CD4-positive, alpha-beta T cell treated with Interleukin-15 for 4 hours (primary cell): ENCODE results near the gene SLC25A33.
A peak's percentile ranks its signal among the peaks of the same experiment; 100 is the strongest.

Experiments
- DNase-seq: peaks from one replicate; pipeline ENCODE4 v3.0.0-alpha.2; 2020; ENCODE audit warnings: low spot score

The SLC25A33 gene

DNA sequence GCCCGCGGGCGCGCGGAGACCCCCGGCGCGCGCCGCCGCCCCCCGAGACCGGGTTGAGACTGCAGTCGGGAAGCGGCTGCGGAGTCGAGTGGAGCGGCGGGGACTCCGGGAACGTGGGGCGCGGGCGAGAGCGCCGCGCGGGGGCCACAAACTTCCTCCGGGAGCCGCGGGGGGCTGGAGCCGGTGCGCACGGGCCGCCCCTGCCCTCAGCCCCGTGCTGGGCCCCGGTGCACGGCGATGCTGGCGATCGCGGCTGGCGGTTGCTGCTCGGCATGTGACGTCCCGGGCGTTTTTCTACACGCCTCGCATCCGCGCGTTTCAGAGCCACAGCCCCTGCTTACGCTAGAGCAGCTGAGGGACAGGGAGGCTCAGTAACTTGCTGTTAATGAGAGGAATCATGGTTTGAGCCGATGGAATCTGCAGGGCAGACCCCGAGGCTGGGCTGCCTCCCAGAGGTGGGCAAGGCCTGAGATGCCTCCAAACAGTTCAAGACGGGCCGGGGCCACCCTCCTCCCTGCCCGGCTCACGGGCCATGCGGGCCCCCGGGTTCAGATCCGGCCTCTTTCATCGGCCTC, 50.0 kb downstream of the SLC25A33 start:
- DNase-seq: peak; percentile 28

DNA sequence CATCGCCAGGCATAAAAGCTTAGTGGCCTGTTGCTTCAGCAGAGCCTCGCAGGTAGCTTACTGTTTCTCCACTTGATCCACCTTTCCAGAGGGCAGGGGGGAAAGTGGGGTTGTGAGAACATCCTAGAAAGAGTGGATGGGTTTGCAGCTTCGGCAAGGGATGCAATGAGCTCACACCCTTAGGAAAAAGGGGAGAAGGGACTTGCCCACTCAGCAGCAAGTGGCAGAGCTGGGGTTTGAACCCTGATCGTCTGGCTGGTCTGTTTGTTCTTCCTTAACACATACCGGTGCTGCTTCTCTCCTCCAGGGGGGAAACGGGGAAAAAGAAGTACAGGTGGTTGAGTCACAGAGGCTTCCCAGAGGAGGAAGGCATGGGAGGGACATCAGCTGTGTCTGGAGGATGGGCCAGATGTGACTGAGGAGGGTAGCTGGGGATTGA, 50.5 kb downstream of the SLC25A33 start:
- DNase-seq: no peak

DNA sequence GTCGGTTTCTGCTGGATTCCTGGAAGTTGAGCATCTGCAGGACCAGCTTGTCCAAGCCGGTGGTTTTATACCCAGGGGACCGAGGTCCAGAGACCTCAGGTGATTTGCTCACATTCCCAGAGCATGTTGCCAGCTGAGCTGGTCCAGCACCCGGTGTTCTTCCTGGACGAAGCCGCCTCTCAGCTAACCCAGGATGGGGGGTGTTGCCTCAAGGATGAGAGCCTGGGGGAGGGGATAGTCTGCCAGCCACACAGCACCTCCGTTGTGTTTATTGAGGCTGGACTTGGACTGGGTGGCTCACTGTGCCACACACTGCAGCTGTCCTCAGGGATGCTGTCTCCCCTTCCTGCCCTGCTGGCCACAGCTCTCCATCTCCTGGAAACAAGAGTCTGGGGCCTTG, 50.9 kb downstream of the SLC25A33 start:
- no peak for DNase-seq

DNA sequence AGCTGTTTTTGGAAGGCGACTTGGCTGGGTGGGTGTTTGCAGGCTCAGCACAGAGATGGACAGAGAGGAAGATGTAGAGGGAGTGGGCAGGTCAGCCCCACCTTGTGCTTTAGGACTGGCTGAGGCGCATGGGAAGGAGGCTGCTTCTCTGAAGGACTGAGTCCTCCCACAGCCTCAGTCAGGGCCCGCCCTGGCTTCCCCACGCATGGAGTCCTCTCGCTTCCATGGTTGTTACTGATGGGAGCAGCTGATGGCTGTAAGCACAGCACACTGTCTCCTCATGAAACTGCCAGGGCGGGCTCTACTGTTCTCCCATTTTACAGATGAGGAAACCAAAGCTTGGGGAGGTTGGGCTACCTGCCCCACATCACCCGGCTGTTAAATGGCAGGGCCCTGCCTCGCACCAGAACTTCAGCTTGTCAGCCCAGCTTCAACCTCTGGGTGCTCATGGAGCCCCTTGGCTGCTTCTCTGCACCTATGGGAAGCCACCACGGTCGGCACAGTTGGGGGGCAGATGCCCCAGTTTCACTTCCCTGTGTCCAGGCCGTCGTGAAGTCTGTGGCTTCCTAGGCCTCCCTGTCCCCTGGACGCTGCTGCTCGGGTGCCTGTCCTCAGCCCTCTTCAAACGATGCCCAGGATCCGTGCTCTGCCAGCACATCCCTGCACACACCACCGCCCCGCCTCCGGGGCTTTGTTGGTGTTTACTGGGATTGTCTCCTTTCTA, 51.8 kb downstream of the SLC25A33 start:
- DNase-seq: no peak

DNA sequence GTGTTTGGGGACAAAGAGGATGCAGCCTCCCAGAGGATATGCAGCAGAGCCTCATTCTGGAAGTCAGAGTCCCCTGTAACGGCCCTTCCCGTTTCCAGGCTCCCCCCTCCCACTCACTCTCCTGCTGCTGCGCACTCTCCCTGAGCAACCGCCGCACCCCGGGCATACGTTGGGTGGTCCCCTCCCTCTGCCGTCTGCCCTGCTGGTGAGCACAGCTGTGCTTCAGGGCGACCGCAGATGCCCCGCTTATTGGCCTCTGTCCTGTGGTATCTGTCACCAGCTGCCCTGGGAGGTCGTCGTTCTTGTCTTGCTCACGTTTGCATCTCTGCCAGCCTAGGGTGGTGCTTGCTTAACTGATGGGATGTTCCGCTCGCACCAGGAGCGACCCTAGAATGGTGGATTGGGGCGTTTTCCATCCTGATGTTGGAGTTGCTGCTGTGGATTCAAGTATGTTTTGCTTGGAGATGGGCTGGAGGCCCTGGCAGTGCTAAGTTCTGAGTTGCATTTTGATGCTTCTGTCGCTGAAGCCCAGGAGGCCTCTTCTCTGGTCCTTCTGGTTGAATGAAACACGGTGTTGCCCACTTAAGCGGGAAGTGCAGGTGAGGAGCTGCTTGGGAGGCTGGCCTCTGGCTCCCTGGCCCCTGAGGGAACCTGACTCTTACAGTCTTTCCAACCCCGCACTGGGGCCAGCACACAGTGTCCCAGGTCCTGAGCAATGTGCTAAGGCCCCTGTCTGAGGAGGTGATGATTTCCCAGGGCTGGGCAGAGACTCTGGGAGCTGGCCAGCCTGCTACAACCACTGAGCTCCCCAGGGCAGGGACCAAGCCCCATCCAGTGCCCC, 52.6 kb downstream of the SLC25A33 start:
- no peak for DNase-seq

DNA sequence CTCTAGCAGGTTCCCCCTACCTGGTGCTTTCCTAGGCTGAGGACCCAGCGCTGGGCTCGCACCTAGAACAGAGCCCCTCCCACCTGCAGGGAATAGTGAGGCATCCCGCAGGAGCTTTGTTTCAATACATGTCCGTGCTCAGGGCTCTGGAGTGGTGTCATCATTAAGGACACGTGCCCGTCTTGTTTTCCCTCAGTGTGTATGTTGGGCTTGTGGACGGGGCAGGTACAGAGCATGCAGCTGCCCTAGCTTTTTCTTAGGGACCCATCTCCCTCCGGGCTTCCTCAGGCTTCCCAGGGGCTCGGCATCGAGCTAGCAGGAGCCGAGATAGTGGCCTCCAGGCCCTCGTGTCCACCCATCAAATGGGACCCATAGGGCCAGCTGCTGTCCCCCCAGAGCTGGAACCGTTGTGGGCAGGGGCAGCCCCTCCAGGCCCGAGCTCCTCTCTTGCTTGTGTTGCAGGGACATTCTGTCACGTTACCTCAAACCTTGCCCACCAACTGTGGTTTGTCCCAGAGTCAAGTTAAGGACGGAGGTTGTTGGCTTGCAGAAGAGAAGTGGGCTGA, 53.3 kb downstream of the SLC25A33 start:
- no peak for DNase-seq

DNA sequence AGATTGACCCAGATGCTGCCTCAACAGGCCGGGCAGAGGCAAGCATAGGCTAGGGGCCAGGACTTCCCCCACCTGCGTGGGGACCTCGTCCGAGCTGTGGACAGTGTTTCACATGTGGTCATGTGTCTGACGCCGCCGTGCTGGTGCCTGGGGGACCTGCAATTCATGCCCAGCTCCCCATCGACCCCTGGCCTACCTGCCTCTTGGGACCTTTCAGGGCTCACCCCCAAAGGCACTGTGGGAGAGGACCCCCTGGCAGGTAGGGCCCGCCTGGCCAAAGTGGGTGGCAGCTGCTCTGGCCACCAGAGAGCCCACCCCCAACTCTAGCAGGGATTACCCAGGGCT, 53.9 kb downstream of the SLC25A33 start:
- DNase-seq: no peak

DNA sequence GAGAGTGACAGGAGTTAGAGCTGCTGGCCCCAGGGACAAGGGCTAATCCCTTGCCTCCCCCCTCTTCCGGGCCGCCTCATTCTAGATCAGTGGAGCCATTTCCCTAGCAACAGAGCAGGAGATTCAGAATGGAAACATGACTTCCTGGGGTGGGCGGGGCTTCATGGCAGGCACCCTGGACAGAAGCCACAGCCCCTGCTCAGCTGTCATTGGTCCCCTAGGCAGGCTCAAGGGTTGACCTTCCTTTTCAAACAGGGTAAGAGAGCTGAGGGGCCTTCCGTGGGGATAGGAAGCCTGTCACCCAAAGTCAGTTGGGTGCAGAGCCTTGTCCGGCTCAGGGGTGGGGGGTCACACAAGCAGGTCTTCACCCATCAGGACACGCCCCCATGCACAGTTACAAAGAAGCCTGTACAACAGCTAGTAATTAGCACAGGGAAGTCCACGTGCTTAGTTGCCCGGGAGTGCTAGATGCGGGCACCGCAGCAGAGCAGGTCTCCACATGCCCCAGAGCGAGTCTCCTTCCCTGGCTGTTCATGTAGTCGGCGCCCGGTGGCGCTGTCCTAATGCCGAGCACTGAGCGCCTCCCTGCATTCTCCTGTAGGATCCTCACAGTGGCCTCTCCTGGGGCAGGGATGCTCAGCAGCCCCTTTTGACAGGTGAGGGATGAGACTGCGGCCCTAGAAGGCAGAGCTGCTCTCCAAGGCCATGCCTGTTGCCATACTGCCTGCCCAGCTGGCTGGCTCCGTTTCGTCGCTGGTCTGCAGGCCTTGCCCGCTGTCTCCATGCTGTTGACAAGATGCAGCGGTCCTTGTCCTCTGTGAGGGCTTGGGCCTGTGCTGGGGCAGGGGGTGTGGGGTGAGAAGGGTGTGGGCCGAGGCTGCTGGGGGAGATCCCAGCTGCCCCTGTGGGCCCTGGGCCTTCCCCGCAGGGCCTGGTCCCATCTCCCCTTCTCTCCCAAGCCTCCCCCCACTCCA, 54.5 kb downstream of the SLC25A33 start:
- DNase-seq: peak; percentile 13

DNA sequence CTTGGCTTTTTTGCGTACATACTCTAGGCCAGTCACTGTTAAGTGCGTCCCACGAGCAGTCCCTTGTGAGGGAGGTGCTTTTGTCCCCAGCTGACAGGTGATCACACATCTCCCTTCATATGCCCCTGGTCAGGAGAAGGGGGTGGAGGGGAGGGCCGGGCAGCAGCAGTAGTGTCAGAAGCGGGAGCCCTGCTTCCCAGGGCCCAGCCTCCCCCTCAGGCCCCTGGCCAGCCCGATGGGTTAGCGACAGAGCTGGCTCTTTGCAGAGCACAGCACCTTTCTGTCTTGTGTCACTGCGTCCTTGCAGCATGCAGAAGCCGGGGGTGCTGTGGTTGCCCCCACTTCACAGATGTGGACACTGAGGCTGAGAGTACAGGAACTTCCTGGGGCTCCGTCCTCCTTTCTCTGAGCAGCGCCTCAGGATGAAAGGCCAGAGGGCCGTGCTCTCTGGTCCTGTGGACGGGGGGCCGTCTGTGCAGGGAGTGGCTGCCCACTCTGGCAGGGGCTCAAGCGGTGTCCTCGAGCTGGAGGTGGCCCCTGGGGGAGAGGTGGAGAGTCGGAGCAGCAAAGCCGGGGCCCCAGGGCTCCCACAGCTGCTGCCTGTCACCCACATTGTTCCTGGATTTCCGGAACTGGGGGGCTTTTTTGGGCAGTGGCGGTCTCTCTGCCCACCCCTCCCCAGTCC, 55.3 kb downstream of the SLC25A33 start:
- no peak for DNase-seq

DNA sequence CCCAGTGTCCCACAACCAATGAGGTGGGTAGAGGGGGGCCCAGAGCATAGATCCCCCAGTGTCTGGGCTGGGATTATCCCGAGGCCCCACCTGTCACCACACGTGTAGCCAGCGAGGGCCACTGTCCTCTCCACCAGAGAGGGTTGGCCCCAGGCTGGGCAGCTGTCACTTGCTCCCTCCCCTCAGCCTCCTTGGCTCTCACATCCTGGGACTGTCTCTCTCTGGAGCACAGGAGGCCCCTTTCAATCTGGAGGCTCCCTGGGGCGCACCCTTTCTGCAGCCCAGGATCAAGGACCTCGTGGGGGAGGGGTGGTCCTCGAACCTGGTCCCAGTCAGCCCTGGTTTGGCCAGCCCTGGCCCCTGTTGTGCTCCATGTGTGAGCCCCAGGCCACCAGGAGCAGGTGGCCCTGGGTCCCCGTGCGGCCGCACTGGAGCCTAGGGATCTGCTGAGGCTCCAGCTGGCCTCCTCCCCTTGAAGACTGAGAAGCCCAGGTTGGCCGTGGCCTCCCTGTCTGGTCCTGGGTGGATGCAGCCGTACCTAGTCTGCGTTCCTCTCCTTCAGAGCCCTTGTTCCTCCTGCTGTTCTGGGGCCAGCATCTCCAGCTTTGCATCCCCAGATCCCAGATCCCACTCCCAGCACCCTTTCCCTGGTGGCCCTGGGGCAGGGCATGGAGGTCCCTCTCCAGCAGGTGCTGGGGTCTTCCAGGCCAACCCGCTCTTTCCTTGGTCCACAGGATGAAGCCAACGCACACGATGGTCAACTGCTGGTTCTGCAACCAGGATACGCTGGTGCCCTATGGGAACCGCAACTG, 56.1 kb downstream of the SLC25A33 start:
- no peak for DNase-seq

DNA sequence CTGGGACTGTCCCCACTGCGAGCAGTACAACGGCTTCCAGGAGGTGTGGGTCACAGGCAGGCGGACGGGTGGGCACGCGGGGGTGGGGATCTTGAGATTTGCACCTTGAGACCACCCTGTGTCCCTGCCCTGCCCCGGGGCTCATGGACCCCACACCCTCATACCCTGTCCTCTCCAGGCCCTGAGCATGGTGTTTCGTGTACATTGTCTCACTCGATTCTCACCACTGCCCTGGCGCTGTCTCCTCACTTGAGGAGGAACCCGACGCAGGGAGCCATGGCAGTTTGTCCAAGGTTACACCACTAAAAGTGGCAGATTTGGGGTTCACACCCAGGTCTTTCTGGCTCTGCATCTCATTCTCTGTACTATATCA, 56.7 kb downstream of the SLC25A33 start:
- DNase-seq: no peak

DNA sequence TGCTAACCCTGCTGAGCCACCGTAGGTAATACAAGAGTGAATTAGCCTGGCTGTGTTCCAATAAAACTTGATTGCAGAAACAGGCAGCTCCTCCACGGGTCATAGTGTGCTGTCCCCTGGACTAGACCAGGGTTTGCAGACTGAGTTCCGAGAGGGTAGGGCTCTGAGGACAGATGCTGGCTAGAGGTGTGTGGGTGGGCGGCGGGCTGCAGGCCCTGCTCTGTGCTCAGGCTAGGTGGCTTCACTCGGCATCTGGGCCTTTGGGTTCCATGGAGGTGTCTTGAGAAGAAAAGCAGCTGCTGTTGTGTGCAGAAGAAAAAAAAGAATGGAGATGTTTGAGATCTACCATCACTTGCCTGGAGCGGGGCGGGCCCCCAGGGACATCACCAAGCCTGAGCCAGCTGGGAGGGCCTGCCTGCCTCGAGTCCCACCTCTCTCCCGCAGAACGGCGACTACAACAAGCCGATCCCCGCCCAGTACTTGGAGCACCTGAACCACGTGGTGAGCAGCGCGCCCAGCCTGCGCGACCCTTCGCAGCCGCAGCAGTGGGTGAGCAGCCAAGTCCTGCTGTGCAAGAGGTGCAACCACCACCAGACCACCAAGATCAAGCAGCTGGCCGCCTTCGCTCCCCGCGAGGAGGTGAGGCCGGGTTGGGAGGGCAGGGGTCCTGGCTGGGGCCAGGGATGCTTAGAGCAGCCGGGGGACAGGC, 57.3 kb downstream of the SLC25A33 start:
- no peak for DNase-seq

DNA sequence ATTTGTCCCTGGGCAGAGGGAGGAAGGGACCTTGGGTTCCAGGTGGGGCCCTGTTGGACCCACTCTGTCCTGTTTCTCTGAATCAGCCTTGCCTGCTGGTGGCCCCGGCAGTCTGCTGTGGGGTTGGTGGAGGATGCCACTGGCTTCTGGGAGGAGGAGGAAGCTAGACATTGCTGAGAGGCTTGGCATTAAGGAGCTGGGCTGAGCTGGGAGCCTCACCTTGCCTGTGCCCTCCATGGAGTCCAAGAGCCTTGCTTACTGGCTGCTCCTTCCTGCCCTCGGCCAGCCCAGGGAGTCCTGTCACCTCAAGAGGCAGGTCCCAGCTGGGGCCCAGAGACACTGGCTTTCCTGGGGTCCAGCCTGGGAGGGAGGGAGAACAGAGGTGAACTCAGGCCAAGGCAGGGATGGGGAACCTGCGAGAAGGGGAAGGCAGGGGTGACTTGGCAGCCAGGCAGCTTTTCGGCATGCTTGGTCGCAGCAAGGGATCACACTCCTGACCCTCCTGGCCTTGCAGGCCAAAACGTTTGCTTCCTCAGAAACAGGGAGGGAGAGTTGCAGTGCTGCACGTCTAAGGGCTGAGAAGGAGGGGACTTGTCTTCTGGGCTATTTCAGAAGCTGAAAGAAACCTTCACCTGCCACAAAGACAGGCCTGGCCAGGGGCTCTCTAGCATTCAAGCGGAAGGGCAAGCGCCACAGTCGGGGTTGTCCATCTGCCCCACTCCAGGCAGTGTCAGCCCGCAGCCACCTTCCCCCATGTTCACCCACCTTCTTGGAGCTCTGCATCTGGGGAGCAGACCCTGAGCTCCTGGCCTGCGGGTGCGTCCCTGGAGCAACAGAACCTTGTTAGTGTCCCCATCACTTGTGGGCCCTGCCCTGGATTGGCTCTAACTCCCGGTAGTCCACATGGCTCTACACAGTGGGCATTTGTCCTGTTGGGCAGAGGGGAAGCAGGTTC, 58.4 kb downstream of the SLC25A33 start:
- DNase-seq: no peak

DNA sequence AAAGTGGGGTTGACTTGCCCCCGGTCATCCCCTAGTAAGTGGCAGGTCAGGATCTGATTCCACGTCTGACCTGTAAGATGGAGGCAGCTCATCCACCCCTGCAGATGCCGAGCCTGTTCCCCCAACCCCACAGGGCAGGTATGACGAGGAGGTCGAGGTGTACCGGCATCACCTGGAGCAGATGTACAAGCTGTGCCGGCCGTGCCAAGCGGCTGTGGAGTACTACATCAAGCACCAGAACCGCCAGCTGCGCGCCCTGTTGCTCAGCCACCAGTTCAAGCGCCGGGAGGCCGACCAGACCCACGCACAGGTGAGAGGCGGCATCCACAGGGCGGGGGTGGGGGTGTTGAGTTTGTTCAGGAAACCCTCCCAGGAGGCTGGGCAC, 59.0 kb downstream of the SLC25A33 start:
- no peak for DNase-seq

DNA sequence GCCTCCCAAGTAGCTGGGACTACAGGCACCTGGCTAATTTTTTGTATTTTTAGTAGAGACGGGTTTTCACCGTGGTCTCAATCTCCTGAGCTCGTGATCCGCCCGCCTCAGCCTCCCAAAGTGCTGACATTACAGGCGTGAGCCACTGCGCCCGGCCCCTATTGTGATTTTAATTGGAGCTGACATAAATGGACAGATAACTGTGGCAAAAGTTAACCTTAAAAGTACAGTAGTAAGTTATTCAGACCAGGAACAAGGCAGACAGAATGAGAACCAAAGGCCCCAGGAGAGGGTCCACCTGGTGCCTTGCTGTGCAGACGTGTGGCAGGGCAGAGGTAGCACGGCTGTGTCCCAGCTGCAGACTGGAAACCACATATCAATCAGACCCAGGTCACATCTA, 60.5 kb downstream of the SLC25A33 start:
- no peak for DNase-seq

DNA sequence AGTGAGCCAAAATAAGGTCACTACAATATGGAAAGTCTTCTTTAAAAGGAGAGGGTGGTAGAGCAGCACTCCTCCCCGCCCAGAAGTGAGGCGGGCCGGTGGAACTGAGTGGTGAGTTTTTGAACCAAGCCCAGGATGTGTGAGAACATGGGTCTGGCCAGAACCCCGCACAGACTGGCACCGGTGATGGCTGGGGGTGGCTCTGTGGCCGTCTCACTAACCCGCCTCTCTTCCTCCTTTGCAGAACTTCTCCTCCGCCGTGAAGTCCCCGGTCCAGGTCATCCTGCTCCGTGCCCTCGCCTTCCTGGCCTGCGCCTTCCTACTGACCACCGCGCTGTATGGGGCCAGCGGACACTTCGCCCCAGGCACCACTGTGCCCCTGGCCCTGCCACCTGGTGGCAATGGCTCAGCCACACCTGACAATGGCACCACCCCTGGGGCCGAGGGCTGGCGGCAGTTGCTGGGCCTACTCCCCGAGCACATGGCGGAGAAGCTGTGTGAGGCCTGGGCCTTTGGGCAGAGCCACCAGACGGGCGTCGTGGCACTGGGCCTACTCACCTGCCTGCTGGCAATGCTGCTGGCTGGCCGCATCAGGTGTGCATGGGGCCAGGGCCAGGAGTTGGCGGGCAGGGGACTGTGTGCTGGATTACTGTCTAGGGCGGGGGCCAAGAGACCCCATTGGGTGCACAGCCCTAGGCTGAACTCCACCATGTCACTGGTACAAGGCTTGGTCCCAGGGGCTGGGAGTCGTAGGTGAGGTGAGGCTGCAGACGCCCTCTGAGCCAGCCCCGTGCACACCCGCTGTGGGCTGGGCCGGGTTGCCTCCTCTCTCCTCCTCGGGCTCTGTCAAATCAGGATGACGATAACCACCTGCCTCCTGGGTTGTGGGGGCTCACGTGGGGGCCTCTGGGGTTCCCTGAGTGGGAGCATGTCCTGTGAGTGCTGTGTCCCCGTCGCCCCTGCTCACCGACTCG, 61.9 kb downstream of the SLC25A33 start:
- DNase-seq: no peak
